GM12864 (cell line): ENCODE data around the gene MCM8.

Experiments used
- DNase-seq: peaks from one replicate; pipeline ENCODE4 v3.0.0-alpha.2; 2011; ENCODE audit warnings: low read depth
- H3K4me3 ChIP-seq: 2 replicates; pipeline ENCODE4 v1.5.1; 2011; ENCODE audit warnings: mild to moderate bottlenecking, low read depth, low read length, control low read depth
- TF ChIP-seq, protein P1 (sequence below): IDR thresholded peaks from 2 replicates; pipeline ENCODE4 v1.5.1; 2011; ENCODE audit warnings: low read depth, mild to moderate bottlenecking, moderate library complexity, low read length, control low read depth, inconsistent platforms; ENCODE audit errors: missing control alignments

MCM8 gene

GRCh38 chr20:5945963-5946362, 4.5 kb upstream of the MCM8 start:
- TF ChIP-seq, protein P1, sequence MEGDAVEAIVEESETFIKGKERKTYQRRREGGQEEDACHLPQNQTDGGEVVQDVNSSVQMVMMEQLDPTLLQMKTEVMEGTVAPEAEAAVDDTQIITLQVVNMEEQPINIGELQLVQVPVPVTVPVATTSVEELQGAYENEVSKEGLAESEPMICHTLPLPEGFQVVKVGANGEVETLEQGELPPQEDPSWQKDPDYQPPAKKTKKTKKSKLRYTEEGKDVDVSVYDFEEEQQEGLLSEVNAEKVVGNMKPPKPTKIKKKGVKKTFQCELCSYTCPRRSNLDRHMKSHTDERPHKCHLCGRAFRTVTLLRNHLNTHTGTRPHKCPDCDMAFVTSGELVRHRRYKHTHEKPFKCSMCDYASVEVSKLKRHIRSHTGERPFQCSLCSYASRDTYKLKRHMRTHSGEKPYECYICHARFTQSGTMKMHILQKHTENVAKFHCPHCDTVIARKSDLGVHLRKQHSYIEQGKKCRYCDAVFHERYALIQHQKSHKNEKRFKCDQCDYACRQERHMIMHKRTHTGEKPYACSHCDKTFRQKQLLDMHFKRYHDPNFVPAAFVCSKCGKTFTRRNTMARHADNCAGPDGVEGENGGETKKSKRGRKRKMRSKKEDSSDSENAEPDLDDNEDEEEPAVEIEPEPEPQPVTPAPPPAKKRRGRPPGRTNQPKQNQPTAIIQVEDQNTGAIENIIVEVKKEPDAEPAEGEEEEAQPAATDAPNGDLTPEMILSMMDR = no peak
- DNase-seq = no peak
- no peak overlapping the region for H3K4me3 ChIP-seq

- TF ChIP-seq, protein P1 = no peak
- no peak overlapping the region for H3K4me3 ChIP-seq
- no peak for DNase-seq
These were observed 3.2 kb upstream of the MCM8 start for GRCh38 chr20:5947276-5947675.

DNA sequence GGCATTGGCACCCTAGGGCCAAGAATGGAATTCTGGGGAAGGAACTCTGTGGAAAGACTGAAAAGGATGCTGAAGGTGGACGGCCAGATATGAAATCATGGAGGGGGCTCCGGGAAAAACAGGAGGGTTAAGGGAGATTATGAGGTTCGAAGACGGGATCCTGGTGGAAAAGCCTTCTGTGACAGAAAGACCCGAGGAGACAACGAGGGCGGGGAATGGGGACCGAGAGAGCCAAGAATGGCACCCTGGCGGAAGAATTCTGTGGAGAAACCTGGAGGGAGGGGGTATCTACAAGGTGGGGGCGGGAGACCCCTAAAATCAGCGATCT, 545 bp upstream of the MCM8 start:
- DNase-seq = no peak
- TF ChIP-seq, protein P1 = no peak
- H3K4me3 ChIP-seq = peak overlapping the region; percentile 86

GRCh38 chr20:5967469-5967868, 17.0 kb downstream of the MCM8 start:
- H3K4me3 ChIP-seq = no peak overlapping the region
- TF ChIP-seq, protein P1 = no peak
- DNase-seq = no peak

DNA sequence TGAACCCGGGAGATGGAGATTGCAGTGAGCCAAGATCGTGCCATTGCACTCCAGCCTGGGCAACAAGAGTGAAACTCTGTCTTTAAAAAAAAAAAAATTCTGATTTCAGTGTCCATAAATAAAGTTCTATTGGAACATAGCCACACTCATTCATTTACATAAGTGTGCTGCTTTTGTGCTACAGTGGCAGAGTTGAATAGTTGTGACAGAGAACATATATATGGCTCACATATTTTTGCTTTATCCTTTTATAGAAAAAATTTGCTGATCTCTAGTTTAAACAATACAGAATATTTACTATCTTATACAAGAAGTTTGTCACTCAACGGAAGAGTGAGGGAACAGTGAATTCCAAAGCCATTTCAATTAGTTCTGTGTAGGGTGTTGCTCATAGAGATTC, 18.0 kb downstream of the MCM8 start:
- no peak overlapping the region for H3K4me3 ChIP-seq
- no peak for DNase-seq
- TF ChIP-seq, protein P1 = no peak

DNA sequence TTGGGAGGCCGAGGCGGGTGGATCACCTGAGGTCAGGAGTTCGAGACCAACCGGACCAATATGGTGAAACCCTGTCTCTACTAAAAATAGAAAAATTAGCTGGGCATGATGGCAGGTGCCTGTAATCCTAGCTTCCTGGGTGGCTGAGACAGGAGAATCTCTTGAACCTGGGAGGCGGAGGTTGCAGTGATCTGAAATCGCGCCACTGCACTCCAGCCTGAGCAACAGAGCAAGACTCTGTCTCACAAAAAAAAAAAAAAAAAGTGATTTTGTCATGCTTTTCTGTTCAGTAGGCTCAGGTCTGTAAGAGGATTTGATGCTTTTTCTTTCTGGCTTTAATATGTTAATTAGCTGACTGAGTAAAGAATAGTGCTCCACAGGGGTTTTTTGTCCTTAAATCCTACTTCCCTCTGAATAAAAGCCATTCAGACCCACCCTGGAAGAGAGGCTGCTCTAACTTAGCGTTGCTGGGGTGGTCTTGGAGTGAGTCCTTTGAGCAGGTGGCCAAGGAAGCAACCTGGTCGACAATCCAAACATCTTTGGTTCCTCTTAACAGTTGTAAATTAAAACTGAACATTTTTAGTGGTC, 19.0 kb downstream of the MCM8 start:
- no peak overlapping the region for H3K4me3 ChIP-seq
- TF ChIP-seq, protein P1 = no peak
- no peak for DNase-seq

DNA sequence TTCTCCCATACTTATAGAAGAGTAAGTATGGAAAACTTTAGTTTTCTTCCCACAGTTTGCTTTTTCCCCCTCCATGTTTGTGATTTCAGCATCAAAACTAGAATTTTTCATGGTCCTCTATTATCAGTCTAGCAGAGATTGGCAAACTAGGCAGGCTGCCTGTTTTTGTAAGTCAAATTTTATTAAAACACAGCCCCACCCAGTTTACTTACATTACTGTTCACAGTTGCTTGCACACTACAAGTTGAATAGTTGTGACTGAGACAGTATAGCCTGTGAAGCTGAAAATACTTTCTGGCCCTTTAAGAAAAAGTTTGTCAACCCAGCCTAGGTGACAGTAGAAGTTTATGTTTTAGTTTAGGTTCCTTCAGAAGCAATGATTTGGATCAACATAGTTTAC, 19.5 kb downstream of the MCM8 start:
- no peak overlapping the region for H3K4me3 ChIP-seq
- TF ChIP-seq, protein P1 = no peak

More for the DNA sequence above, 19.5 kb downstream of the MCM8 start:
- DNase-seq = no peak
